Measurements from ENCODE around the gene ADCY9.

The ADCY9 gene

DNA sequence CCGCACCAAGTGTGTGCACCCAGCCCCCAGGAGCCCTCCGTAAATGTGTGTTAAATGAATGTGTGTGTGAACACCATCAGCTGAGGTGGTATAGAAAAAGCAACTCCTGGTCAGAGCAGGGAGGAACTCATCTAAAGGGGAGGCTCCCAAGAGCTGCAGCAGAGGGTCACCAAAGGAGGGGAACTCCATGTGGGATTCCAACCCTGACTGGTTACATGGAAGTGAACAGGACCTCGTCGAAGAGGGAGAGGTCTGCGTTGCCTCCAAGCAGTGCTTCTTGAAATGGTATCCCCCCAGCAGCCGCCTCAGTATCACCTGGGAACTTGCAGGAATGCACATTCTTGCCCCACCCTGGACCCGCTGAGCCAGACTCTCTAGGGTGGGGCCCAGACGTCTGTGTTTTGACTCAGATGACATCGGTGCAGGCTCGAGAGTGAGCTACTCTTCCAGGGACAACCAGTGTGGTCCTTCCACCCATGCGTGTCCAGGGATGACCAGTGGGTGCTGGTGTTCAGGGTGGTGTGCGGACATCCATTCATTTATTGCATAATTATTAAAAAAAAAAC lies 30.8 kb downstream of the ADCY9 start:
- TF ChIP-seq, protein P1, sequence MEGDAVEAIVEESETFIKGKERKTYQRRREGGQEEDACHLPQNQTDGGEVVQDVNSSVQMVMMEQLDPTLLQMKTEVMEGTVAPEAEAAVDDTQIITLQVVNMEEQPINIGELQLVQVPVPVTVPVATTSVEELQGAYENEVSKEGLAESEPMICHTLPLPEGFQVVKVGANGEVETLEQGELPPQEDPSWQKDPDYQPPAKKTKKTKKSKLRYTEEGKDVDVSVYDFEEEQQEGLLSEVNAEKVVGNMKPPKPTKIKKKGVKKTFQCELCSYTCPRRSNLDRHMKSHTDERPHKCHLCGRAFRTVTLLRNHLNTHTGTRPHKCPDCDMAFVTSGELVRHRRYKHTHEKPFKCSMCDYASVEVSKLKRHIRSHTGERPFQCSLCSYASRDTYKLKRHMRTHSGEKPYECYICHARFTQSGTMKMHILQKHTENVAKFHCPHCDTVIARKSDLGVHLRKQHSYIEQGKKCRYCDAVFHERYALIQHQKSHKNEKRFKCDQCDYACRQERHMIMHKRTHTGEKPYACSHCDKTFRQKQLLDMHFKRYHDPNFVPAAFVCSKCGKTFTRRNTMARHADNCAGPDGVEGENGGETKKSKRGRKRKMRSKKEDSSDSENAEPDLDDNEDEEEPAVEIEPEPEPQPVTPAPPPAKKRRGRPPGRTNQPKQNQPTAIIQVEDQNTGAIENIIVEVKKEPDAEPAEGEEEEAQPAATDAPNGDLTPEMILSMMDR (IDR thresholded peaks at IDR 0.05; ENCODE audit: control extremely low read depth, extremely low read depth, low read depth, missing control alignments), result no peak
- POLR2A ChIA-PET, result no interaction called here
- CTCF ChIA-PET, result no interaction called here
- no peak for DNase-seq (ENCODE audit: extremely low spot score)

DNA sequence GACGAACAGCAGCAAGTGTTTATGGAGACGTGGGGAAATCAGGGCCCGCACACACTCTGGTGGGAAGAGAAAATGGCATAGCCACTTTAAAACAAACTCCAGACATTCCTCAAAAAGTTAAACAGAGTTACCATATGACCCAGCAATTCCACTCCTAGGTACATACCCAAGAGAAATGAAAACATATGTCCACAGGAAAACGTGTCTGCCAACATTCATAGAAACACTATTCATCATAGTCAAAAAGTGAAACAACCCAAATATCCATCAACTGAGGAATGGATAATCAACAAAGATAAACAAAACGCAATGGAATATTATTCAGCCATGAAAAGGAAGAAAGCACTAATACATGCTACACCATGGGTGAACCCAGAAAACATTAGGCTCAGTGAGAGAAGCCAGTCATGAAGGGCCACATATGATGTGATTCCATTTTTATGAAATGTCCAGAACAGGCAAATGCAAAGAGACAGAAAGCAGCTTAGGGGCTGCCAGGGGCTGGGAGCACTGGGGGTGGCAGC lies 32.8 kb downstream of the ADCY9 start:
- TF ChIP-seq, protein P1 (IDR thresholded peaks at IDR 0.05; ENCODE audit: control extremely low read depth, extremely low read depth, low read depth, missing control alignments), result no peak
- POLR2A ChIA-PET, result no interaction called here
- no peak for DNase-seq (ENCODE audit: extremely low spot score)
- CTCF ChIA-PET, result no interaction called here

- CTCF ChIA-PET, result no interaction called here
- no peak for DNase-seq (ENCODE audit: extremely low spot score)
- TF ChIP-seq, protein P1 (IDR thresholded peaks at IDR 0.05; ENCODE audit: control extremely low read depth, extremely low read depth, low read depth, missing control alignments), result no peak
- POLR2A ChIA-PET, result no interaction called here
Measured at GRCh38 chr16:4082474-4083044, 33.7 kb downstream of the ADCY9 start.

GRCh38 chr16:4081521-4082021 lies 34.7 kb downstream of the ADCY9 start:
- DNase-seq (ENCODE audit: extremely low spot score), result no peak
- TF ChIP-seq, protein P1 (IDR thresholded peaks at IDR 0.05; ENCODE audit: control extremely low read depth, extremely low read depth, low read depth, missing control alignments), result no peak
- ChIA-PET POLR2A (no interaction called here), CTCF (no interaction called here)

- DNase-seq (ENCODE audit: extremely low spot score), result no peak
- ChIA-PET CTCF (no interaction called here), POLR2A (no interaction called here)
- TF ChIP-seq, protein P1 (IDR thresholded peaks at IDR 0.05; ENCODE audit: control extremely low read depth, extremely low read depth, low read depth, missing control alignments), result no peak
Measured at GRCh38 chr16:4081047-4081446, 35.2 kb downstream of the ADCY9 start.

- TF ChIP-seq, protein P1 (IDR thresholded peaks at IDR 0.05; ENCODE audit: control extremely low read depth, extremely low read depth, low read depth, missing control alignments), result no peak
- DNase-seq (ENCODE audit: extremely low spot score), result no peak
- ChIA-PET POLR2A (no interaction called here), CTCF (no interaction called here)
Measured at GRCh38 chr16:4077174-4077649, 39.0 kb downstream of the ADCY9 start.

Measured in GM10248 (cell line).